ENCODE data around the gene TTLL6.

TTLL6 gene

DNA sequence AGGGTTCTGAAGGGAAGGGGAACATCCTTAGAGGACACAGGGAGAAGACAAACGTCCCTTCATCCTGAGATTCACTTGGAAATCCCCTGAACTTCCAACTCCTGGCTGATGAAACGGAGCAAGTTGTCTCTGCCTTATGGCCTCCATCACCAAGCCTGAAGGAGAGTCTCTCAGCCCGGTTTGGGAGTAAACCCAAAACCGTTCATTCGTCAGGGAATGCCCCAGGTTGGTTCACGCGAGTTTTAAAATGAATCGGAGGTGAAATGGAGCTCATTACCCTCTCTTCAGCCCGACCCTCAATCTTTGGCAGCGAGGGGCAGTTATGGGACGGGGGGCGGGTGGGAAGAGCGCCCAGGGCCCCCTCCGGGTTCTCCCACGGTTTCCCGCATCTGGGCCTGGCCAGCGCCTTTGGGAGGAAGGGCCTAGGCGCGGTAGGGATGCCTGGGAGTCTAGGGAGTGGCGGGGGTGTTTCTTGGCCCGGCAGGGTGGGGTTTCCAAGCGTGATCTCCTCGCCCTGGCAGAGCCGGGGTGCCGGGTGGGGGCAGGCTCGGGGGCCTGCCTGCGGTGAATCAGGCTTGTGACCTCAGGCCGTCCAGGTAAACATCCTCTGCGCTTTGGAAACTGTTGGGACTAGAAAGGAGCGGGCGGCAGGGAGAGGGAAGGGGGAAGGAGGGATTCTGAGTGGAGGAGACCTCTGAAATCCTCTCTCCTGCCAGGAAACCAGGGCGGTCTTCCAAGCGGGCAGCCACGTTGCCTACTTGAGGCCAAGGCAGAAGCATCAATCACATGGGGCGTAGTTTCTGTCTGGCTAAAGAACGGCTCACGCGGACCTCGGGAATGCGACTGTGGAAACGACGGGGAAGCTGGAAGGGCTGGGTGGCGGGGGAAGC, 64.4 kb downstream of the TTLL6 start:
- no peak overlapping the region for H3K4me3 ChIP-seq (ENCODE audit: low read length)
- H3K36me3 ChIP-seq (ENCODE audit: control insufficient read depth, insufficient read depth, low read length): no peaks in the 10 kb centered on the region
- no peaks in the 10 kb centered on the region for H3K4me1 ChIP-seq (ENCODE audit: control insufficient read depth, insufficient read depth, low read length)
- no peak overlapping the region for H3K9ac ChIP-seq (ENCODE audit: low read length)
- no peak overlapping the region for H3K27ac ChIP-seq (ENCODE audit: low read depth, low read length)
- H3K27me3 ChIP-seq (ENCODE audit: control insufficient read depth, insufficient read depth, low read length): peaks cover 64% of the 10 kb centered on the region

DNA sequence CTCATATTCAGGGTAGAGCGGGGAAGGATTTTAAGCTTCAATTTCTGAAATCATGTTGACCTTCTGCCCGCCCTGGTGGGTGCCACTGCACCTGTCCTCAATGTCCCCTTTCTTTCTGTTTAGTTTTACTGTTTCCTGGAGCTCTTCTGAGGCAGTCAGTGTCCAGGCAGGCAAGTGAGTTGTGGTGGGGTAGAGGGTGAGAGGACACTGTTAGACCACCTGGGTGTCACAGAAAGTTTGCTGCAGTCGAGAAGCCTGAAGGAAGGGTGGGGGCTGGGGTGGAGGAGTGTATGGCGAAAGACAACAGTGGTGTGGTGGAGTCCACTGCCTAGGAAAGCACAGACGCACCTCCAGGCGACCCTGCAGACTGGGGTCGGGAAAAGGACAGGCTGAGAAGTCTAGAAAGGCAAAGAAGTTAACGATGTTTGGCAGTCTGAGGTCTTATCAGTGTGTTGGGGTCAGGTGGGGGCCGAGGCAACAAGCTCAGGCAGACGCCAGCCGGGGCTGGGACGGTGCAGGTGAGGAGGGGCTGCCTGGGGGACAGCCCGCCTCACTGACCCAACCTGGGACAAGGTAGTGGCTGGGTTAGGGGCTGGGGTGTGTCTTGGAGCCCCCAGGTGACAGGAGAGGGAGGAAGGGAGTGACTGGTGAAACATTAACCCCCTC, 65.2 kb downstream of the TTLL6 start:
- Histone ChIP-seq H3K36me3 (ENCODE audit: control insufficient read depth, insufficient read depth, low read length) (no peaks in the 10 kb centered on the region), H3K27ac (ENCODE audit: low read depth, low read length) (no peak overlapping the region), H3K9ac (ENCODE audit: low read length) (no peak overlapping the region), H3K4me1 (ENCODE audit: control insufficient read depth, insufficient read depth, low read length) (no peaks in the 10 kb centered on the region), H3K4me3 (ENCODE audit: low read length) (no peak overlapping the region), H3K27me3 (ENCODE audit: control insufficient read depth, insufficient read depth, low read length) (peaks cover 71% of the 10 kb centered on the region)

DNA sequence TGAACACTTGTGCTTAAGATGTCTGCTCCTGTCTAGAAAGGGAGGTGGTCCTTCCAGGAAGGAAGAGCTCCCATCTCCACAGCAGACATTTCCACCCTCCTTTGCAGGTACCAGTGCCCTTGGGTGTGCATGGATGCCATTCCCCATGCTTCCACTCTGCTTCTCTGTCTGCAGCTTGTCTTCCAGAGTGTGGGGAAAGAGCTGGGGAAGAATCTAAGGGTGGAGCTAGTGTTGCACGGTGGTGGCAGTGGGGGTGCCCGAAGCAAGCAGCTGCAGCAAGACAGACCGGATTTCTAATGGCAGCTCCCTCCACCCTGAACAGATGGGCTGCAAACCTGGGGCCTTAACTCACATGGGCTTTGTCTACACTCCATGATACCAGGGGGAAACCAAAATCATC, 65.9 kb downstream of the TTLL6 start:
- no peak overlapping the region for H3K4me3 ChIP-seq (ENCODE audit: low read length)
- no peaks in the 10 kb centered on the region for H3K36me3 ChIP-seq (ENCODE audit: control insufficient read depth, insufficient read depth, low read length)
- H3K4me1 ChIP-seq (ENCODE audit: control insufficient read depth, insufficient read depth, low read length): no peaks in the 10 kb centered on the region
- no peak overlapping the region for H3K27ac ChIP-seq (ENCODE audit: low read depth, low read length)
- H3K27me3 ChIP-seq (ENCODE audit: control insufficient read depth, insufficient read depth, low read length): peaks cover 73% of the 10 kb centered on the region
- H3K9ac ChIP-seq (ENCODE audit: low read length): no peak overlapping the region

DNA sequence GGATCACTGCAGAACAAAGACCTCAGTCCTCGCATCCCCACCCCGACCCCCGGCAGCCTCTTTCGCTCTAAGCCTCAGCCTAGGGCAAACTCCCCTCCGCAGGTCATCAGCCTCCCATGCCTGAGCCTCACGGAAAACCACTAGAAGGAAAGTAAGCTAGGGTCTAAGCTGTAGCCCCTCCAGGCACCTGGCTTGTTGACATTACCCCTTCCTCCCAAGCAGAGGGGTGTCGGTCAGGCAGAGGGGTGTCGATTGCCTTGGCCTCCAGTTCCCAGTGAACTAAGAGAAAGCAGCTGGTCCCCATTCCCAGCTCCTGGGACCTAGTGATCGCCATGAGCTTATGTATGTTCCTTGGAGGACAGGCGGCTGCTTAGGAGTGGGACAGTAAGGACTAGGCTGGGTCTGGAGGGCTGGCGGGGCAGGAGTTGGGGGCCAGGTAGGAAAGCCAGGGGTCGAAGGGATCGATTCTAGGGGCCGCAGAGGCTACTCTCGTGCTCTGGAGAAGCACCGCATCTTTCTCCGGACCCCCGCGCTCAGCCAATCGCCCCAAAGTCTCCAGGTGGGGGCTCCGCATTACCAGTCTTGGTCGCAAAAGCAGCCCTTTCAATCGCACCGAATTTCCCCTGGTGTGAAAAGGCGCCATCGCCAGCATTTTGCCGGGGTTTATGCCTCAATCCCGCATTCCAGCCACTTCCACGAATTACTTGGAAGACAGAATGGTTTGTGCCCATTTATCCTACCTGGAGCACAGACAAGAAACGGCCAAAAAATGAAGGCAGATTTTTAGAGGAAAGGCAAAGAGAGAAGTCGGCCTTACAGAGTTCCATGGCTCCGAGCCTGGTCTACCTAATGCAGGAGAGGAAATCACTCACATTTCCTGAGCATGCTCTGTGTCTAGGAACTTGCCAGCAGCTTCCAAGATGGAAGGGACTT, 67.1 kb downstream of the TTLL6 start:
- peaks cover 73% of the 10 kb centered on the region for H3K27me3 ChIP-seq (ENCODE audit: control insufficient read depth, insufficient read depth, low read length)
- no peak overlapping the region for H3K27ac ChIP-seq (ENCODE audit: low read depth, low read length)
- H3K9ac ChIP-seq (ENCODE audit: low read length): no peak overlapping the region
- H3K4me1 ChIP-seq (ENCODE audit: control insufficient read depth, insufficient read depth, low read length): no peaks in the 10 kb centered on the region
- no peaks in the 10 kb centered on the region for H3K36me3 ChIP-seq (ENCODE audit: control insufficient read depth, insufficient read depth, low read length)
- no peak overlapping the region for H3K4me3 ChIP-seq (ENCODE audit: low read length)

DNA sequence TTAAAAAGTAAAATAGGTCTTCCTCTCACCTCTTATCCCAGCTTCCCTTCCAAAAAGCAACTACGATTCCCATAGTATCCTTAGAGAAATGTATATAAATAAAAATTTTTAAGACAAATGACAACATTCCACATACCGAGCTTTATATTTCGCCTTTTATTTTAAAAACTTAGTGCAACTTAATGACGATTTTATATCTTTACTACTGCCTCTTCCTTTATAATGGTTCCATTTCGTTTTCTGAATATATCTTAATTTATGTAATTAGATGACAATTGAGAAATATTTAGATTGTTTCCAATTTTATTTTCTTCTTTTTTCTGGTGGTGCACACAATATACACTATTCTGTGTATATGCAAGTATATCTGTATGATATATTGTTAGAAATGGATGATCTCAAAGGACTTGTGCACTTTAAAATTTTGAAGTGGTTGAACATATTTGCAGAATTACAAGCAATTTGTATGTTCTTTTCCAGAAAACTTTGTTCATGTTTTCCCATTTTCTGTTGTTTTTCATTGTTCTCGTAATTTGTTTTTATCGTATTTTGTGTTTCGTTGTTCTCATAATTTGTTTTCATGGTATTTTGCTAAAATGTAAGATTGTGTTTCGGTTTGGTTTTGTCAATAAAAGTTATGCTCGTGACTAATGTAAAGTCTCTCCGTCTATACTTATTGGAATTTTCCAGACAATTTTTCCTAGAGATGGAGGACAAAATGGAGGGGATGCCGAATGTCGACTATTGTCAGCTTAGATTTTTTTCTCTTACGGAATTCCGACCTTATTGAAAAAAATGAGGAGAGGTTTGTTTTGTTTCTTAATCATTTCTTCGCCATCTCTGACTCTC, 68.1 kb downstream of the TTLL6 start:
- no peak overlapping the region for H3K9ac ChIP-seq (ENCODE audit: low read length)
- H3K4me1 ChIP-seq (ENCODE audit: control insufficient read depth, insufficient read depth, low read length): no peaks in the 10 kb centered on the region
- peaks cover 64% of the 10 kb centered on the region for H3K27me3 ChIP-seq (ENCODE audit: control insufficient read depth, insufficient read depth, low read length)
- H3K27ac ChIP-seq (ENCODE audit: low read depth, low read length): no peak overlapping the region
- H3K36me3 ChIP-seq (ENCODE audit: control insufficient read depth, insufficient read depth, low read length): no peaks in the 10 kb centered on the region
- H3K4me3 ChIP-seq (ENCODE audit: low read length): no peak overlapping the region

DNA sequence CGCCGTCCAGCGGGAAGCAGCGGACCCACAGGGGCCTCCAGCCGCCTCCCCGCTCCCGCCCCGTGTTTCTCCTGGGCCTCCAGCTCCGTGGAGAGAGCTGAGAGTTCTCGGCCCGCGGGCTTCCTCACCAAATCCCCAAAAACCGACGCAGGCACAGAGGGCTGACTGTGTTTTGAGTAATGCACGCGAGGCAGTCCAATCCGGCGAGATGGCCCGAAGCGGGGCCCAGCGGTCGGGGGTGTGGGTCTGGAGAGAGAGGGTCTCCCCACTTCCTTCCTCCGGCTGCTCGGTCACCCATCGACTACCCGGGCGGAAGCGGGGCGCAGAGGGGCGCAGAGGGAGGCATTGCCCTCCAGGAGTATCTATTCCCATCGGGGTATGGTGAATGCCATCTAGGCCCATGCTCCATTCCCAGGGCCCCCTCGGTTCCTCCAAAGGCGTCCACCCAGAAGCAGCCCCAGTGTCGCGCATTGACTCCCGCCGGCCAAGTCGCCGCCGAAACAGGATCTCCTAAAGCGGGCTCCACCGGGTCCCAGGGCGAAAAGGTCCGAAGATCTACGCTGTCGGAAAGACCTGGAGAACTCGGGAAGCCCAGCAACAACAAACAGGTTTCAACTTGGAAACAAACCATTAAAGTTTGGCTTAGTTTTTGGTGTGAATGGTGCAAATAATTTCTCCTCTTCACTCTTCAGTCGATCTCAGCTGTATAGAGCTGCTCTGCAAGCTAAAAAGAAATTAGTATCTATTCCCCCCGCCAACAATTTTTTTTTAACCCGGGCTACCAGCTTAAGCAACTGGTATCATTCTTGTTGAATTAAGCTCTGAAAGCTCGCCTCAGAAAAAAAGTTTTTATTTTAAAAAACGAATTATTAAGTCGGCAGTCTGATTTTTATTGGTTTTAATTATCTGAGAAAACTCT, 69.3 kb downstream of the TTLL6 start:
- Histone ChIP-seq H3K9ac (ENCODE audit: low read length) (no peak overlapping the region), H3K27ac (ENCODE audit: low read depth, low read length) (no peak overlapping the region), H3K36me3 (ENCODE audit: control insufficient read depth, insufficient read depth, low read length) (no peaks in the 10 kb centered on the region), H3K27me3 (ENCODE audit: control insufficient read depth, insufficient read depth, low read length) (peaks cover 60% of the 10 kb centered on the region), H3K4me1 (ENCODE audit: control insufficient read depth, insufficient read depth, low read length) (no peaks in the 10 kb centered on the region), H3K4me3 (ENCODE audit: low read length) (no peak overlapping the region)

DNA sequence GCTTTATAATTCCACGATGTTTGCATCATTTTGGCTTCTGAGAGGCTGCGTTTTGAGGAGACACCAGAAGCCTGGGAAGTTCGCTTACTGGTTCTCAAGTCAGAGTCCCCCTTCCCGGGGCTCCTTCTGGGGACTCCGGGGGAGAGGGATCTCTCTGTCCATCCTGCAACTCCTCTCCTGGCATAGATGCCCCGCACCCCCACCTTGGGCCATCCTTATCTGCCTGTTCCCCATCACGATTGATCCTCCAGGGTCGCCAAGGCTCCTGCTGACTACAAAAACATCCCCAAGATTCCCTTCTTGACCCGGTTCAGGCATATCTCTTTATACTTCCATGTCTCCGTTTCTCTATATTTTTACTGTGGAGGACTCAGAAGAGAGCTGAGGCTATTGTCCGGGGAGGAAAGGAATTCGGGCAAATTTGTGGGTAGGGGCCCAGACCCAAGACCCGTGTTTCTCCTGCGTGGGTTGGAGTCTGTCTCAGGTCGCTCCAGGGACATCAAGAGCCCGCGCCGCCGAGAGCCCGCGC, 70.0 kb downstream of the TTLL6 start:
- H3K27ac ChIP-seq (ENCODE audit: low read depth, low read length): no peak overlapping the region
- peaks cover 57% of the 10 kb centered on the region for H3K27me3 ChIP-seq (ENCODE audit: control insufficient read depth, insufficient read depth, low read length)
- H3K4me1 ChIP-seq (ENCODE audit: control insufficient read depth, insufficient read depth, low read length): no peaks in the 10 kb centered on the region
- H3K36me3 ChIP-seq (ENCODE audit: control insufficient read depth, insufficient read depth, low read length): no peaks in the 10 kb centered on the region
- no peak overlapping the region for H3K4me3 ChIP-seq (ENCODE audit: low read length)
- no peak overlapping the region for H3K9ac ChIP-seq (ENCODE audit: low read length)

DNA sequence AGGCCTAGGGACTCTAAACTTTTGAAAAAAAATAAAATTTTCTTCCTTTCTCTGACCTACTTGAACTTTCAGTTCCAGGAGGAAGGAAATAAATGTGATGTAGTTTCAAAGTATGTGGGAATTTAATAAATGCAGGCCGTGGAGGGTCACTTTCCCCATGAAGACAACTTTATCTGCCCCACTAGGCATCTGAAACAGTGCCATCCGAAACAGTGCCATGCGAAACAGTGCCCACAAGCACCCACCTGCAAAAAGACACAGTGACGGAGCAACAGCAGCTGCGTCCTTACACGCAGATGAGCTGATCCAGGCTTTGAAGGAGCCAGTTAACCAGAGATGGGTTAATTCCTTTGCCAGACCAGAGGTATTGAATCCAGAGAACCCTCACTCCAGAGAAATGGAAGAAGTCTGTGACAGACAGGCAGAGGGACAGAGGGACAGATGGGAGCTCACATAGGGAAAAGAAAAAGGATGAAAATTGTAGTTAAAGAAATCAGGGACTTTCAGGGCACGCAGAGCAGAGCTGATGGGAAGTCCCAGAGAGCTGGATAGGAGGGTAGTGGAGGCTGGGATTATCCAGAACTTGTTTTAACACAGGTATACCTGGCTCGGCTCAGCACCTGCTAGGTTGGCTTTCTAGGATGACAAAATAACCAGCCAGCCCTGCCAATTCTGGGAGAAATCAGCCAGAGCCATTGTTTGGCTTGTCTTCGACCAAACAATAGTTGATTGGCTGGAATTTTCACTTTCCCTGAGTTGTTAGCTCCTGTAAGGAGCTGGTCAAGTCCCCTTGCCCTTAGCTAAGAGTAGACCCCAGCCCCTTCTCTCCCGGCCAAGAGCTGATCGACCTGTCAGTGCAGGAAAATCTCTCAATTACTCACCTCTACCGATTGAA, 71.4 kb downstream of the TTLL6 start:
- H3K4me1 ChIP-seq (ENCODE audit: control insufficient read depth, insufficient read depth, low read length): no peaks in the 10 kb centered on the region
- no peak overlapping the region for H3K9ac ChIP-seq (ENCODE audit: low read length)
- H3K4me3 ChIP-seq (ENCODE audit: low read length): no peak overlapping the region
- peaks cover 51% of the 10 kb centered on the region for H3K27me3 ChIP-seq (ENCODE audit: control insufficient read depth, insufficient read depth, low read length)
- H3K36me3 ChIP-seq (ENCODE audit: control insufficient read depth, insufficient read depth, low read length): no peaks in the 10 kb centered on the region
- no peak overlapping the region for H3K27ac ChIP-seq (ENCODE audit: low read depth, low read length)

DNA sequence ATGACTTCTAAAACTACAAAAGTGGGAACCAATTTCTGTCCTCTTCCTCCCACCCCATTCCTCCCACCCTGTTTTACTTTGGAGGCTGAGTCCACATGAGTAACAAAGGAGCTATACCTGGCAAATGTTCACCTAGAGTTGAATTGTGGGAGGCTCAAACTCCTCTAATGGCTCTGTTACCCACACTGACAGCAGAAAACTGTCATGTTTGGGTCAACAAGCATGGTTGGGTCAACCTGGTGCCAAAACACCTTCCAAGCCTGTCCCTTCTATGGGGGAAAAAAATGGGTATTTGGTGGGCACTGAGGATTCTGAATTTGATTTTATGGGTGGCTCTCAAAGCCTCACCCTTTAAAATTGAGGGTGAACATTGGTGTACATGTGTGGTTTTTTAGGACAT, 76.5 kb downstream of the TTLL6 start:
- Histone ChIP-seq H3K27ac (ENCODE audit: low read depth, low read length) (no peak overlapping the region), H3K27me3 (ENCODE audit: control insufficient read depth, insufficient read depth, low read length) (peaks cover 37% of the 10 kb centered on the region), H3K4me3 (ENCODE audit: low read length) (no peak overlapping the region), H3K9ac (ENCODE audit: low read length) (no peak overlapping the region), H3K4me1 (ENCODE audit: control insufficient read depth, insufficient read depth, low read length) (no peaks in the 10 kb centered on the region), H3K36me3 (ENCODE audit: control insufficient read depth, insufficient read depth, low read length) (no peaks in the 10 kb centered on the region)

DNA sequence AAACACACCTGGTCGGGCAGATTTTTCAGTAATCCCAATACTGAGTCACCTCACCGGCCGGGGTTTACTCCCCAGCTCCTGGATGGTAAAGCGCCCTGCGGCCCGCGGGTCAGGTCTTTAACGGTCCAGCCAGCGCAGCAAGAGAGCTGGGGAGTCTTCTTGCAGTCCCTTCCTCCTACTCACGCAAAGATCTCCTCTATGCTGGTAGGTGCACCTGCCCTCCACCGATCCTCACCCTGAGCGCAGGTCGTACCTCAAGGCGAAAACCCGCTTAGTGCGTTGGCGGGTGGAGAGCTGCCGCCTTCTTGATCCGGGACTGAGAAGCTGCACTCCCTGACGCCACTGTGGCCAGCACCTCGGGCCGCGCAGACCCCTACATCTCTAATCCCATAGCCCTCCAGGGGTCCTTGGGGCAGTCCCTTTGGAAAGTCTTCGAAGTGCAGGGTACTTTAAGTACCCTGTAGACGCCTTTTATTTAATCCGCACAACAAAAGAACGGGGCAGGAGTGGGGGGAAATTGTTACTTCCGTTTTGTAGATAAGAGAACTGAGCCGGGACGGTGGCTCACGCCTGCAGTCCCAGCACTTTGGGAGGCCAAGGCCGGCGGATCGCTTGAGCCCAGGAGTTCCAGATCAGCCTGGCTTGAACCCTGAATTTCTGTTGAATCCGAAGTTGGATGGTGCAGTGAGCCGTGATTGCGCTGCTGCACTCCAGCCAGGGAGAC, 78.1 kb downstream of the TTLL6 start:
- no peak overlapping the region for H3K9ac ChIP-seq (ENCODE audit: low read length)
- no peak overlapping the region for H3K4me3 ChIP-seq (ENCODE audit: low read length)
- no peaks in the 10 kb centered on the region for H3K36me3 ChIP-seq (ENCODE audit: control insufficient read depth, insufficient read depth, low read length)
- no peak overlapping the region for H3K27ac ChIP-seq (ENCODE audit: low read depth, low read length)
- peaks cover 45% of the 10 kb centered on the region for H3K27me3 ChIP-seq (ENCODE audit: control insufficient read depth, insufficient read depth, low read length)
- H3K4me1 ChIP-seq (ENCODE audit: control insufficient read depth, insufficient read depth, low read length): no peaks in the 10 kb centered on the region
